SK-N-SH (cell line): Measurements from ENCODE around the gene AAMP. TPM values are rescaled to one million over a fixed set of nuclear protein-coding genes. Genes with fewer than 3 reads are reported as not detected.
"Not testable (repeated sequence)": the region's sequence is repeated elsewhere in the genome, so short reads cannot be mapped to it uniquely, and the experiment has no call there.

Experiments used
- CTCF ChIA-PET: fragments of 300-600, 350-600 bp; formaldehyde crosslinking; extraction: SDS; loops from one replicate; lab custom pipeline; 2021; lab: Yijun Ruan, JAX
- POLR2A ChIA-PET: fragments of 350-600 bp; sonication (Branson Sonifier 250); formaldehyde crosslinking; extraction: SDS; loops from one replicate; lab custom pipeline; 2020; ENCODE audit warnings: antibody characterized with exemption, inconsistent platforms; lab: Yijun Ruan, JAX
- DNase-seq: peaks from one replicate; pipeline ENCODE4 v3.0.0; 2012
- H2AFZ ChIP-seq: fragments of 200-600 bp; sonication (generic); 2 replicates; pipeline ENCODE4 v1.8.1; 2016; ENCODE audit warnings: antibody characterized with exemption, mild to moderate bottlenecking, low read depth
- H3F3A ChIP-seq: fragments of 200-600 bp; sonication (generic); replicated peaks from 2 replicates; pipeline ENCODE3; 2016; ENCODE audit warnings: antibody characterized with exemption, mild to moderate bottlenecking; ENCODE audit not compliant: insufficient read depth
- H3K27ac ChIP-seq, 2 experiments: fragments of 200-500 bp in 1 of 2; fragments of 200-600 bp in 1 of 2; sonication (Bioruptor generic) in 1 of 2; sonication (generic), shearing (Covaris generic) in 1 of 2; 2 replicates each; pipeline versions ENCODE4 v1.5.1 to v1.6.1; 2014 to 2016; ENCODE audit warnings: low read depth in 2 of 2, inconsistent platforms in 1 of 2, low read length in 1 of 2, mild to moderate bottlenecking in 1 of 2, mixed read lengths in 1 of 2
- H3K27me3 ChIP-seq: fragments of 200-600 bp; sonication (generic), shearing (Covaris generic); 2 replicates; pipeline ENCODE4 v1.6.1; 2016; ENCODE audit warnings: mixed run types; ENCODE audit not compliant: insufficient read depth
- H3K36me3 ChIP-seq, 2 experiments: fragments of 200-500 bp in 1 of 2; fragments of 200-600 bp in 1 of 2; sonication (Bioruptor generic) in 1 of 2; sonication (generic) in 1 of 2; replicated peaks in 1 of 2; 2 replicates each; pipeline versions ENCODE3 to v1.5.1; 2014 to 2016; ENCODE audit warnings: low read length in 1 of 2, mild to moderate bottlenecking in 1 of 2; ENCODE audit not compliant: insufficient read depth in 2 of 2, control insufficient read depth in 1 of 2
- H3K4me1 ChIP-seq, 2 experiments: fragments of 200-500 bp in 1 of 2; fragments of 200-600 bp in 1 of 2; sonication (Bioruptor generic) in 1 of 2; sonication (generic), shearing (Covaris generic) in 1 of 2; 2 replicates each; pipeline versions ENCODE4 v1.5.1 to v1.6.1; 2014 to 2016; ENCODE audit warnings: low read depth in 1 of 2, low read length in 1 of 2, mixed run types in 1 of 2; ENCODE audit not compliant: insufficient read depth in 2 of 2, control insufficient read depth in 1 of 2
- H3K4me2 ChIP-seq: fragments of 200-600 bp; sonication (generic), shearing (Covaris generic); 2 replicates; pipeline ENCODE4 v1.6.1; 2017; ENCODE audit warnings: mixed run types
- H3K4me3 ChIP-seq, 2 experiments: fragments of 200-500 bp in 1 of 2; fragments of 200-600 bp in 1 of 2; sonication (Bioruptor generic) in 1 of 2; sonication (generic), shearing (Covaris generic) in 1 of 2; 2 replicates each; pipeline versions ENCODE4 v1.5.1 to v1.8.1; 2014 to 2016; ENCODE audit warnings: low read depth in 2 of 2, inconsistent platforms in 1 of 2, low read length in 1 of 2, mild to moderate bottlenecking in 1 of 2, mixed read lengths in 1 of 2, moderate library complexity in 1 of 2
- H3K79me2 ChIP-seq: fragments of 200-600 bp; sonication (generic); 2 replicates; pipeline ENCODE4 v1.8.1; 2017; ENCODE audit warnings: mild to moderate bottlenecking; ENCODE audit not compliant: insufficient read depth
- H3K9ac ChIP-seq: fragments of 200-600 bp; sonication (generic); 2 replicates; pipeline ENCODE4 v1.6.1; 2017; ENCODE audit warnings: mixed run types
- H3K9me2 ChIP-seq: fragments of 200-600 bp; sonication (generic); 2 replicates; pipeline ENCODE4 v1.6.1; 2017; ENCODE audit warnings: mixed run types
- H3K9me3 ChIP-seq: fragments of 200-600 bp; sonication (generic); 2 replicates; pipeline ENCODE4 v1.6.1; 2017; ENCODE audit warnings: mixed run types, mild to moderate bottlenecking, moderate library complexity
- H4K20me1 ChIP-seq: fragments of 200-600 bp; sonication (generic); 2 replicates; pipeline ENCODE4 v1.6.1; 2017; ENCODE audit warnings: mild to moderate bottlenecking, mixed run types; ENCODE audit not compliant: insufficient read depth
- CHD2 ChIP-seq: fragments of 150-350 bp; IDR thresholded peaks from 2 replicates; pipeline ENCODE4 v1.6.1; 2018; ENCODE audit warnings: low read length; ENCODE audit not compliant: partially characterized antibody
- EP300 ChIP-seq, 2 experiments: IDR thresholded peaks; 2 replicates each; pipeline versions ENCODE4 v1.4.0 to v1.6.1; 2012; ENCODE audit warnings: borderline replicate concordance in 1 of 2, low read depth in 1 of 2, low read length in 1 of 2
- NFIC ChIP-seq: IDR thresholded peaks from 2 replicates; pipeline ENCODE4 v1.4.0; 2012; ENCODE audit warnings: borderline replicate concordance
- RAD21 ChIP-seq: IDR thresholded peaks from 2 replicates; pipeline ENCODE4 v1.6.1; 2012; ENCODE audit warnings: mild to moderate bottlenecking, low read length
- RXRA ChIP-seq: IDR thresholded peaks from 2 replicates; pipeline ENCODE4 v1.4.0; 2012; ENCODE audit warnings: low read depth, mild to moderate bottlenecking, borderline replicate concordance
- SMC3 ChIP-seq: IDR thresholded peaks from 2 replicates; pipeline ENCODE4 v1.6.1; 2012; ENCODE audit warnings: low read depth, low read length, improper control_type of control experiment
- TAF1 ChIP-seq: IDR thresholded peaks from 2 replicates; pipeline ENCODE4 v1.6.1; 2012; ENCODE audit warnings: low read depth, mild to moderate bottlenecking, low read length, moderate library complexity, borderline replicate concordance
- WGBS: methylation state at CpG from one replicate; pipeline ENCODE4 v1.1.6; 2017; ENCODE audit warnings: low lambda C conversion rate; 5-methylcytosine and 5-hydroxymethylcytosine counted together
- polyA plus RNA-seq, 3 experiments: library from polyadenylated mRNA; depleted of rRNA; stranded (reverse); fragments of >200 nt; gene quantifications; 2 replicates each; pipeline ENCODE4 v1.2.3, GENCODE V29; 2012
- TF ChIP-seq, protein P1 (sequence below): fragments of 200-600 bp; sonication (generic); IDR thresholded peaks from 2 replicates; pipeline ENCODE4 v1.6.1; 2017; ENCODE audit warnings: antibody characterized with exemption, mild to moderate bottlenecking, moderate library complexity
- TF ChIP-seq, protein P2 (sequence below): IDR thresholded peaks from 2 replicates; pipeline ENCODE4 v1.4.0; 2012; ENCODE audit warnings: low read depth, borderline replicate concordance

AAMP gene
- polyA plus RNA-seq, 1 of the 3 experiments (the other 2 are of a cell fraction): 276 TPM

DNA sequence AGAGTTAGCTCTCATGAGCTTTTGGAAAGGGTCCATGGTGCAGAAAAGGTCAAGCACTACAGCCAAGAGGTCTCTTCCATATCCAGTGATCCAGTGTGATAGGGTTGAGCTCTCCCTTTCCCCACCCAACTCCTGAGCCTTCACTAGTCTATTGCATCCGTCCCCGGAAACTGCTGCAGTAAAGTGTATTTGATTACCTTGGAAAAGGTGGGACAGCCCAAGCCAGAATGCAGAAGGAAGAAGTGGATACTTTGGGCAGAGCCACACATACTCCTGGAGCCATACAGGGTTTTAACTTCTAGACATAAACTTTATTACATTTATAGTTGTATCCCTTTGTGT is 3.9 kb upstream of the AAMP start (continued):
- TF ChIP-seq RXRA: no peak

DNA sequence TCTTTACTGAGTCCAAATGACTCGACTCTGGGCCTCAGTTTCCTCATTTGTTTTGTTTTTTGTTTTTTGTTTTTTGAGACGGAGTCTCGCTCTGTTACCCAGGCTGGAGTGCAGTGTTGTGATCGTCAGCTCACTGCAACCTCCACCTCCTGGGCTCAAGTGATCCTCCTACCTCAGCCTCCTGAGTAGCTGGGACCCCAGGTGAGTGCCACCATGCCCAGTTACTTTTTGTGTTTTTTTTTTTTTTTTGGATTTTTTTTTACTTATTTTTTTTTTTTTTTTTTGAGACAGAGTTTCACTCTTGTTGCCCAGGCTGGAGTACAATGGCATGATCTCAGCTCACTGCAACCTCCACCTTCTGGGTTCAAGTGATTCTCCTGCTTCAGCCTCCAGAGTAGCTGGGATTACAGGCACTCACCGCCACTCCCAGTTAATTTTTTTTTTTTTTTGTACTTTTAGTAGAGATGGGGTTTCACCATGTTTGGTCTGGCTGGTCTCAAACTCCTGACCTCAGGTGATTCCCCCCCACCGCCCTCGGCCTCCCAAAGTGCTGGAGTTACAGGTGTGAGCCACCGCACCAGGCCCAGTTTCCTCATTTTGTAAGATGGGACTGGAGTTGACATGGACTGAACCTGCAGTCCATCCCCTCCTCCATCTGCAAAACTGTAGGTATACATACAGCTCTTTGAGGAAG is 3.4 kb upstream of the AAMP start:
- H3K27ac ChIP-seq, POLR2A ChIA-PET, H3K9me2 ChIP-seq, H4K20me1 ChIP-seq, DNase-seq, H3K4me2 ChIP-seq, H3F3A ChIP-seq, H3K4me3 ChIP-seq, H3K27me3 ChIP-seq, H2AFZ ChIP-seq, H3K9me3 ChIP-seq, H3K9ac ChIP-seq: not testable (repeated sequence)
- Histone ChIP-seq H3K36me3 (peaks cover 17 to 31% of the 10 kb centered on the region in 2 experiments), H3K4me1 (peaks cover 14 to 19% of the 10 kb centered on the region in 2 experiments; a peak in 1 of 4 replicates), H3K79me2 (peaks cover 34% of the 10 kb centered on the region)
- CTCF ChIA-PET: interaction anchor here (0.6 to 5.7 kb wide), 22 partner anchors 9 to 203 kb away, joined by 3 to 47 read pairs (median 4); partner anchors contain the start of genes CATIP and GPBAR1
- WGBS: 88% methylated on average over 8 of the region's 8 CpGs

DNA sequence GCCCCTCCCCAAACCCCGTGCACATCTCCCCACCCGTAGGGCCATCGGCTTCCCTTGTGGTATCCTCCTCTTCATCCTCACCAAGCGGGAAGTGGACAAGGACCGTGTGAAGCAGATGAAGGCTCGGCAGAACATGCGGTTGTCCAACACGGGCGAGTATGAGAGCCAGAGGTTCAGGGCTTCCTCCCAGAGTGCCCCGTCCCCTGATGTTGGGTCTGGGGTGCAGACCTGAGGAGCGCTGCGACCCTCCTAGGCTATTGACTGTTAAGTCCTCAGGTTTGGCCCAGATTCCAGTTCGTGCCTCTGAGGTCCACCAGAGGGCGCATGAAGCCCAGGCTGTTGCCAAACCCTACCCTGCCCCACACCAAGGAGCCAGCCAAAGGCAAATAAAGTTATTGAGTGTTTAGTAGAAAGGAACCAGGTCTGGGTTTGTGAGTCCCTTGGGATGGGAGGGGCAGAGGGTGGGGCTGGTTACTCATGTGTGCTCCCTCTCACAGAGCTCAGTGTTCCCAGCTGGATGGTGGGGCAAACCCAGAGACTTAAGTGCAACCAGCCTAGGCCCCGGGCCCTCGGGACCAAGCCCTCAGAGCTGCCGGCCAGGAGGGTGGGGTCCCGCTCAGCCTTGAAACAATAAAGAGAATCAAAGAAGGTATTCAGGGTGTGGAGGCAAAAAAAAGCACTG is 2.7 kb upstream of the AAMP start:
- 35% methylated on average over 15 of the region's 18 CpGs for WGBS
- H3K4me3 ChIP-seq: no peak overlapping the region; a peak in 1 of 4 replicates
- no peaks in the 10 kb centered on the region for H3K9me2 ChIP-seq
- peak; percentile 79 for DNase-seq
- H3K27ac ChIP-seq: no peak overlapping the region
- ChIA-PET POLR2A (no interaction called here), CTCF (interaction anchor here (0.5 to 5.7 kb wide), 29 partner anchors 9 to 428 kb away, joined by 3 to 47 read pairs (median 4); partner anchors contain the start of genes CATIP and GPBAR1)
- no peaks in the 10 kb centered on the region for H3K9me3 ChIP-seq
- TF ChIP-seq, protein P1, sequence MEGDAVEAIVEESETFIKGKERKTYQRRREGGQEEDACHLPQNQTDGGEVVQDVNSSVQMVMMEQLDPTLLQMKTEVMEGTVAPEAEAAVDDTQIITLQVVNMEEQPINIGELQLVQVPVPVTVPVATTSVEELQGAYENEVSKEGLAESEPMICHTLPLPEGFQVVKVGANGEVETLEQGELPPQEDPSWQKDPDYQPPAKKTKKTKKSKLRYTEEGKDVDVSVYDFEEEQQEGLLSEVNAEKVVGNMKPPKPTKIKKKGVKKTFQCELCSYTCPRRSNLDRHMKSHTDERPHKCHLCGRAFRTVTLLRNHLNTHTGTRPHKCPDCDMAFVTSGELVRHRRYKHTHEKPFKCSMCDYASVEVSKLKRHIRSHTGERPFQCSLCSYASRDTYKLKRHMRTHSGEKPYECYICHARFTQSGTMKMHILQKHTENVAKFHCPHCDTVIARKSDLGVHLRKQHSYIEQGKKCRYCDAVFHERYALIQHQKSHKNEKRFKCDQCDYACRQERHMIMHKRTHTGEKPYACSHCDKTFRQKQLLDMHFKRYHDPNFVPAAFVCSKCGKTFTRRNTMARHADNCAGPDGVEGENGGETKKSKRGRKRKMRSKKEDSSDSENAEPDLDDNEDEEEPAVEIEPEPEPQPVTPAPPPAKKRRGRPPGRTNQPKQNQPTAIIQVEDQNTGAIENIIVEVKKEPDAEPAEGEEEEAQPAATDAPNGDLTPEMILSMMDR: peak; percentile 88
- TF ChIP-seq, protein P2, sequence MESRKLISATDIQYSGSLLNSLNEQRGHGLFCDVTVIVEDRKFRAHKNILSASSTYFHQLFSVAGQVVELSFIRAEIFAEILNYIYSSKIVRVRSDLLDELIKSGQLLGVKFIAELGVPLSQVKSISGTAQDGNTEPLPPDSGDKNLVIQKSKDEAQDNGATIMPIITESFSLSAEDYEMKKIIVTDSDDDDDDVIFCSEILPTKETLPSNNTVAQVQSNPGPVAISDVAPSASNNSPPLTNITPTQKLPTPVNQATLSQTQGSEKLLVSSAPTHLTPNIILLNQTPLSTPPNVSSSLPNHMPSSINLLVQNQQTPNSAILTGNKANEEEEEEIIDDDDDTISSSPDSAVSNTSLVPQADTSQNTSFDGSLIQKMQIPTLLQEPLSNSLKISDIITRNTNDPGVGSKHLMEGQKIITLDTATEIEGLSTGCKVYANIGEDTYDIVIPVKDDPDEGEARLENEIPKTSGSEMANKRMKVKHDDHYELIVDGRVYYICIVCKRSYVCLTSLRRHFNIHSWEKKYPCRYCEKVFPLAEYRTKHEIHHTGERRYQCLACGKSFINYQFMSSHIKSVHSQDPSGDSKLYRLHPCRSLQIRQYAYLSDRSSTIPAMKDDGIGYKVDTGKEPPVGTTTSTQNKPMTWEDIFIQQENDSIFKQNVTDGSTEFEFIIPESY: no peak
- TF ChIP-seq EP300 (IDR thresholded peaks at IDR 0.05; ENCODE audit: borderline replicate concordance in 1 of 2, low read depth in 1 of 2, low read length in 1 of 2) (no peak), RAD21 (peak; percentile 84), TAF1 (no peak), CHD2 (peak; percentile 40), SMC3 (peak; percentile 85), NFIC (peak; percentile 75)
- peaks cover 6% of the 10 kb centered on the region; the same call in 1 of the 2 replicates for H4K20me1 ChIP-seq
- H3K27me3 ChIP-seq: no peaks in the 10 kb centered on the region
- peaks cover 14 to 19% of the 10 kb centered on the region in 2 experiments; a peak in 1 of 4 replicates for H3K4me1 ChIP-seq
- no peak overlapping the region for H2AFZ ChIP-seq
- H3F3A ChIP-seq: no peaks in the 10 kb centered on the region
- no peak overlapping the region for H3K9ac ChIP-seq
- H3K79me2 ChIP-seq: peaks cover 41% of the 10 kb centered on the region
- peak overlapping the region; percentile 94; the same call in 1 of the 2 replicates for H3K4me2 ChIP-seq
- H3K36me3 ChIP-seq: peaks cover 22 to 29% of the 10 kb centered on the region in 2 experiments
